Activated T-helper 17 cell treated with anti-CD3 and anti-CD28 coated beads, Interleukin-2, amount 50 U/mL, for 72 hours (primary cell): ENCODE data around the gene RAD50. TPM values are rescaled to one million over a fixed set of nuclear protein-coding genes. Genes with fewer than 3 reads are reported as not detected.
"Not testable (repeated sequence)": the region's sequence is repeated elsewhere in the genome, so short reads cannot be mapped to it uniquely, and the experiment has no call there.

Experiments used
- ATAC-seq: fragments of 150-1000 bp; cut with Tn5 transposase; replicated peaks from 2 replicates; pipeline ENCODE4 v1.10.0; 2021; ENCODE audit warnings: mild to moderate bottlenecking, moderate library complexity
- H3K27ac Mint-ChIP-seq: one replicate; pipeline ENCODE4 v1.8.0; 2022; ENCODE audit warnings: mixed read lengths
- H3K27me3 Mint-ChIP-seq: one replicate; pipeline ENCODE4 v1.8.0; 2022; ENCODE audit warnings: mixed read lengths
- H3K36me3 Mint-ChIP-seq: one replicate; pipeline ENCODE4 v1.8.0; 2022; ENCODE audit warnings: low read depth, mild to moderate bottlenecking, mixed read lengths
- H3K4me1 Mint-ChIP-seq: one replicate; pipeline ENCODE4 v1.8.0; 2022; ENCODE audit warnings: mixed read lengths
- H3K4me3 Mint-ChIP-seq: one replicate; pipeline ENCODE4 v1.8.0; 2022; ENCODE audit warnings: mild to moderate bottlenecking, mixed read lengths
- H3K9me3 Mint-ChIP-seq: one replicate; pipeline ENCODE4 v1.8.0; 2022; ENCODE audit warnings: mixed read lengths
- total RNA-seq, 2 donors: library from RNA; stranded (reverse); gene quantifications; one replicate each; pipeline ENCODE4 v1.2.3, GENCODE V29; 2022

RAD50 gene
- total RNA-seq = 10 to 100 TPM; 31.7 to 37.2 TPM

- no peaks in the 10 kb centered on the region for H3K27me3 Mint-ChIP-seq
- ATAC-seq = peak; percentile 98
- H3K27ac Mint-ChIP-seq = peak within 1 kb of the TSS; percentile 96
- peak within 1 kb of the TSS; percentile 95 for H3K4me3 Mint-ChIP-seq
- peaks cover 29% of the 10 kb centered on the region for H3K36me3 Mint-ChIP-seq
- no peaks in the 10 kb centered on the region for H3K9me3 Mint-ChIP-seq
- H3K4me1 Mint-ChIP-seq = peaks cover 16% of the 10 kb centered on the region
These were observed at the start of gene RAD50 for GRCh38 chr5:132556763-132557477. Gene RAD50 (plus strand): TSS chr5:132556977. CDS start chr5:132557325, 348 bp downstream.

GRCh38 chr5:132510076-132510475, 46.7 kb upstream of the RAD50 start:
- ATAC-seq = no peak
- Mint-ChIP-seq H3K36me3 (no peaks in the 10 kb centered on the region), H3K9me3 (peaks cover 4% of the 10 kb centered on the region), H3K4me1 (no peaks in the 10 kb centered on the region), H3K27ac (no peak overlapping the region), H3K27me3 (peaks cover 23% of the 10 kb centered on the region), H3K4me3 (no peak overlapping the region)

DNA sequence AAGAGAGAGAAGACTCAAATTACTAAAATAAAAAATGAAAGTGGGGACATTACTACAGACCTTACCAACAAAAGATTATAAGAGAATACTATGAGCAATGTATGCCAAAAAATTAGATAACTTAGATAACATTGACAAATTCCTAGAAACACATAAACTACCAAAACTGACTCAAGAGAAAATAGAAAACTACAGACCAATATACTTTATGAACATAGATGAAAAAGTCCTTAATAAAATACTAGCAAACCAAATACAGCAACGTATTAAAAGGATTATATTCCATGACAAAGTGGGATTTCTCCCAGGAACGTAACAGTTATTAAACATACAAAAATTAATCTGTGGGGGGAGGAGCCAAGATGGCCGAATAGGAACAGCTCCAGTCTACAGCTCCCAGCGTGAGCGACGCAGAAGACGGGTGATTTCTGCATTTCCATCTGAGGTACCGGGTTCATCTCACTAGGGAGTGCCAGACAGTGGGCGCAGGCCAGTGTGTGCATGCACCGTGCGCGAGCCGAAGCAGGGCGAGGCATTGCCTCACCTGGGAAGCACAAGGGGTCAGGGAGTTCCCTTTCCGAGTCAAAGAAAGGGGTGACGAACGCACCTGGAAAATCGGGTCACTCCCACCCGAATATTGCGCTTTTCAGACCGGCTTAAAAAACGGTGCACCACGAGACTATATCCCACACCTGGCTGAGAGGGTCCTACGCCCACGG, 43.0 kb upstream of the RAD50 start:
- not testable (repeated sequence) for H3K36me3 Mint-ChIP-seq, H3K4me1 Mint-ChIP-seq, ATAC-seq, H3K4me3 Mint-ChIP-seq, H3K27ac Mint-ChIP-seq, H3K27me3 Mint-ChIP-seq, H3K9me3 Mint-ChIP-seq

DNA sequence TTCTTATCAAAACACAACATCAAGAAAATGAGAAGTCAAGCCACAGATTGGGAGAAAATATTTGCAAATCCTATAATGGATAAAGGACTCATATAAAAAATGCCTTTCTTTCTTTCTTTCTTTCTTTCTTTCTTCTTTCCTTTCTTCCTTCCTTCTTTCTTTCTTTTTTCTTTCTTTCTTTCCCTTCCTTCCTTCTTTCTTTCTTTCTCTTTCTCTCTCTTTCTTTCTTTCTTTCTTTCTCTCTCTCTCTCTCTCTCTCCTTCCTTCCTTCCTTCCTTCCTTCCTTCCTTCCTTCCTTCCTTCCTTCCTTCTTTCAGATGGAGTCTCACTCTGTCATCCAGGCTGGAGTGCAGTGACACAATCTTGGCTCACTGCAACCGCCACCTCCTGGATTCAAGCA, 34.7 kb upstream of the RAD50 start:
- not testable (repeated sequence) for H3K36me3 Mint-ChIP-seq, H3K4me3 Mint-ChIP-seq, H3K9me3 Mint-ChIP-seq, H3K27ac Mint-ChIP-seq, H3K27me3 Mint-ChIP-seq, ATAC-seq
- H3K4me1 Mint-ChIP-seq = peaks cover 19% of the 10 kb centered on the region

DNA sequence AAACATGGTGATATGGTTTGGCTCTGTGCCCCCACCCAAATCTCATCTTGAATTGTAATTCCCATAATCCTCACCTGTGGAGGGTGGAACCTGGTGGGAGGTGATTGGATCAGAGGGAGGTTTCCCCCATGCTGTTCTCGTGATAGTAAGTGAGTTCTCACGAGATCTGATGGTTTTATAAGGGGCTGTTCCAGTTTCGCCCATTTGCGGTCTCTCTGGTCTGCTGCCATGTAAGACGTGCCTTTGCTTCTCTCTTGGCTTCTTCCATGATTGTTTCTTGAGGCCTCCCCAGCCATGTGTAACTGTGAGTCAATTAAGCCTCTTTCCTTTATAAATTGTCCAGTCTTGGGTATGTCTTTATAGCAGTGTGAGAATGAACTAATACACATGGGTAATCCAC, 31.9 kb upstream of the RAD50 start:
- H3K36me3 Mint-ChIP-seq, H3K27me3 Mint-ChIP-seq, H3K9me3 Mint-ChIP-seq, ATAC-seq: not testable (repeated sequence)
- H3K4me1 Mint-ChIP-seq = peaks cover 27% of the 10 kb centered on the region
- H3K4me3 Mint-ChIP-seq = peak overlapping the region; percentile 33
- H3K27ac Mint-ChIP-seq = peak overlapping the region; percentile 71

GRCh38 chr5:132525299-132525724, 31.5 kb upstream of the RAD50 start:
- Mint-ChIP-seq H3K36me3 (no peaks in the 10 kb centered on the region), H3K27me3 (peaks cover 4% of the 10 kb centered on the region), H3K4me3 (peak overlapping the region; percentile 33), H3K4me1 (peaks cover 27% of the 10 kb centered on the region), H3K9me3 (no peaks in the 10 kb centered on the region), H3K27ac (peak overlapping the region; percentile 71)
- peak; percentile 93 for ATAC-seq

DNA sequence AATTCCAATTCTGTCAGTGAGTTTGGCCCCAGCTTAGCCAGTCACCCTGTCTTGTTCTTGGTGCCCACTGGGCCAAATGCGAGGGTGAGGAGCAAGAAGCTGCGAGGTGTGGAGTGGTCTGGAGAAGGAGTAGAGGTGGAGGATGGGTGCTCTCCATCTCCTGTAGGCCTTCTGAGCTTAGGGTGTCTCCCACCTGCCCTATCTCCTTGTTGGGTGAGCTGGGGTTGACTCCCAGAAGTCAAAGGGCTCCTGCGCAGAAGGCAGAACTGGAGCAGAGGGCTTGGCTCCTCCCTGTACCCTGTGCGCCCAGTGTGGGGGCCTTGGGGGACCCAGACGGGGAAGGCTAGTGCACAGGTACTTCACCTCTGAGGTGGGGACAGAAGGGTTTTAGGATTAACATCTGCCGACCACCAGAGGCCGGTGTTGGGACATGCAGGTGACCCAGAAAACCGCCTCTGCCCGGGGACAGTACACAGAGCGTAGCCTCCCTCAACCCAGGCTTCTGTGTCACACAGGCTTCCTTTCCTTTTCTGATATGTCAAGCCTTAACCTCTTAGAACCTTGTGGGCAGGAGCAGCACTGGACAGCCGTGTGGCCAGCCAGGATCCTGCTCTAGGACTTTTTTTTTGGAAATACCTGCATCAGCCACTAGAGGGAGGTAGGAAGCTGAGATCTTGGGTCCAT, 30.3 kb upstream of the RAD50 start:
- Mint-ChIP-seq H3K4me1 (peaks cover 32% of the 10 kb centered on the region), H3K36me3 (no peaks in the 10 kb centered on the region), H3K27me3 (peaks cover 4% of the 10 kb centered on the region), H3K27ac (no peak overlapping the region), H3K4me3 (no peak overlapping the region), H3K9me3 (no peaks in the 10 kb centered on the region)
- peak; percentile 18 for ATAC-seq

- H3K36me3 Mint-ChIP-seq = no peaks in the 10 kb centered on the region
- peaks cover 38% of the 10 kb centered on the region for H3K4me1 Mint-ChIP-seq
- H3K4me3 Mint-ChIP-seq = no peak overlapping the region
- peaks cover 9% of the 10 kb centered on the region for H3K27me3 Mint-ChIP-seq
- no peak for ATAC-seq
- H3K27ac Mint-ChIP-seq = no peak overlapping the region
- no peaks in the 10 kb centered on the region for H3K9me3 Mint-ChIP-seq
These were observed 29.7 kb upstream of the RAD50 start for GRCh38 chr5:132526974-132527564.

GRCh38 chr5:132528021-132528420, 28.8 kb upstream of the RAD50 start:
- no peak overlapping the region for H3K4me3 Mint-ChIP-seq
- H3K27ac Mint-ChIP-seq = no peak overlapping the region
- H3K9me3 Mint-ChIP-seq = no peaks in the 10 kb centered on the region
- peaks cover 10% of the 10 kb centered on the region for H3K27me3 Mint-ChIP-seq
- no peaks in the 10 kb centered on the region for H3K36me3 Mint-ChIP-seq
- H3K4me1 Mint-ChIP-seq = peaks cover 38% of the 10 kb centered on the region
- ATAC-seq = no peak

- H3K36me3 Mint-ChIP-seq = no peaks in the 10 kb centered on the region
- peak; percentile 39 for ATAC-seq
- peaks cover 10% of the 10 kb centered on the region for H3K27me3 Mint-ChIP-seq
- no peaks in the 10 kb centered on the region for H3K9me3 Mint-ChIP-seq
- H3K4me1 Mint-ChIP-seq = peaks cover 38% of the 10 kb centered on the region
- peak overlapping the region; percentile 4 for H3K4me3 Mint-ChIP-seq
- no peak overlapping the region for H3K27ac Mint-ChIP-seq
These were observed 27.7 kb upstream of the RAD50 start for GRCh38 chr5:132528866-132529634.

- Mint-ChIP-seq H3K4me1 (peaks cover 25% of the 10 kb centered on the region), H3K36me3 (no peaks in the 10 kb centered on the region), H3K9me3 (no peaks in the 10 kb centered on the region), H3K27me3 (peaks cover 24% of the 10 kb centered on the region), H3K4me3 (peak overlapping the region; percentile 23), H3K27ac (no peak overlapping the region)
- peak; percentile 28 for ATAC-seq
These were observed 25.8 kb upstream of the RAD50 start for GRCh38 chr5:132530946-132531345.

DNA sequence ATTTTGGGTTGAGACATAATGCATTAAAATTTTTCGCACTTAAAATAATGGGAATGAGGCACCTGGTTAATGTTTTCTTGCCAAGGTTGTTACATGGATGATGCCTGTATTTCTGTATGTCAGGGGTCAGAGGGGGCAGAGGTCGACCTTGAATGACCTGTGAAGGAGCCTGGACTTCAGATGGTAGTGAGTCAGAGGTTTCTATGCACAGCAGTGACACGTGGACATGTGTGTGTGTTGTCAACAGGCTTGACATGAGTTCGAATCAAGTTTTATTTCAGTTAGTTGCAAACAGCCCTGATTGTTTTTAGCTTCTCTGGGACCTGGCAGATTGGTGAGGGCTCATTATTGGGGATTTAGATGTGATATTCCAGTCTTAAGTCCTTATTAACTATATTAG, 17.1 kb upstream of the RAD50 start:
- Mint-ChIP-seq H3K27ac (no peak overlapping the region), H3K4me1 (no peaks in the 10 kb centered on the region), H3K27me3 (peaks cover 12% of the 10 kb centered on the region), H3K4me3 (no peak overlapping the region), H3K36me3 (no peaks in the 10 kb centered on the region), H3K9me3 (no peaks in the 10 kb centered on the region)
- no peak for ATAC-seq

DNA sequence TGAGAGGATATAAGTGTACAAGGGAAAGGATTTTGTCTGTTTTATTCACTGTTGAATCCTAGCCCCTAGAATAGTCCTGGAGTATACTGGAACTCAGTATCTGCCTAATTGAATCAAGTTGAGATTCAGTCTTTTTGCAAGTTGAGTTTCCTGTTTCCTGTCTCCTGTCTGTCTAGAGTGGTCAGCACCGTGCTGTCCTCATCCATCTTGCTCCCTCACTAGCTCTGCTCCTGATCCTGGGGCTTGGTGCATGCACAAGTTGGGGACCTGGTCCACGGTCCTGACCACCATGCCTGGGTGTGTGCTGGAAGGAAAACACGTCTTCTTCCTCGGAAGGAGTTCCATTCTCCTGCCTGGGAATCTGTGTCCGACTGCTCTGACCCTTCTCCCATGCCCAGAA, 16.6 kb upstream of the RAD50 start:
- Mint-ChIP-seq H3K27ac (no peak overlapping the region), H3K27me3 (peaks cover 8% of the 10 kb centered on the region), H3K4me3 (no peak overlapping the region), H3K9me3 (no peaks in the 10 kb centered on the region), H3K36me3 (no peaks in the 10 kb centered on the region), H3K4me1 (no peaks in the 10 kb centered on the region)
- no peak for ATAC-seq

- H3K4me3 Mint-ChIP-seq = no peak overlapping the region
- H3K4me1 Mint-ChIP-seq = no peaks in the 10 kb centered on the region
- no peaks in the 10 kb centered on the region for H3K9me3 Mint-ChIP-seq
- H3K27ac Mint-ChIP-seq = no peak overlapping the region
- no peaks in the 10 kb centered on the region for H3K36me3 Mint-ChIP-seq
- ATAC-seq = no peak
- peaks cover 4% of the 10 kb centered on the region for H3K27me3 Mint-ChIP-seq
These were observed 16.0 kb upstream of the RAD50 start for GRCh38 chr5:132540764-132541163.
